Measurements from ENCODE around the gene PABPN1L. TPM values are rescaled to one million over a fixed set of nuclear protein-coding genes. Genes with fewer than 3 reads are reported as not detected.

Gene PABPN1L
- total and polyA plus RNA-seq, 2 experiments from 2014 or later = not detected

- TF ChIP-seq, protein P1, sequence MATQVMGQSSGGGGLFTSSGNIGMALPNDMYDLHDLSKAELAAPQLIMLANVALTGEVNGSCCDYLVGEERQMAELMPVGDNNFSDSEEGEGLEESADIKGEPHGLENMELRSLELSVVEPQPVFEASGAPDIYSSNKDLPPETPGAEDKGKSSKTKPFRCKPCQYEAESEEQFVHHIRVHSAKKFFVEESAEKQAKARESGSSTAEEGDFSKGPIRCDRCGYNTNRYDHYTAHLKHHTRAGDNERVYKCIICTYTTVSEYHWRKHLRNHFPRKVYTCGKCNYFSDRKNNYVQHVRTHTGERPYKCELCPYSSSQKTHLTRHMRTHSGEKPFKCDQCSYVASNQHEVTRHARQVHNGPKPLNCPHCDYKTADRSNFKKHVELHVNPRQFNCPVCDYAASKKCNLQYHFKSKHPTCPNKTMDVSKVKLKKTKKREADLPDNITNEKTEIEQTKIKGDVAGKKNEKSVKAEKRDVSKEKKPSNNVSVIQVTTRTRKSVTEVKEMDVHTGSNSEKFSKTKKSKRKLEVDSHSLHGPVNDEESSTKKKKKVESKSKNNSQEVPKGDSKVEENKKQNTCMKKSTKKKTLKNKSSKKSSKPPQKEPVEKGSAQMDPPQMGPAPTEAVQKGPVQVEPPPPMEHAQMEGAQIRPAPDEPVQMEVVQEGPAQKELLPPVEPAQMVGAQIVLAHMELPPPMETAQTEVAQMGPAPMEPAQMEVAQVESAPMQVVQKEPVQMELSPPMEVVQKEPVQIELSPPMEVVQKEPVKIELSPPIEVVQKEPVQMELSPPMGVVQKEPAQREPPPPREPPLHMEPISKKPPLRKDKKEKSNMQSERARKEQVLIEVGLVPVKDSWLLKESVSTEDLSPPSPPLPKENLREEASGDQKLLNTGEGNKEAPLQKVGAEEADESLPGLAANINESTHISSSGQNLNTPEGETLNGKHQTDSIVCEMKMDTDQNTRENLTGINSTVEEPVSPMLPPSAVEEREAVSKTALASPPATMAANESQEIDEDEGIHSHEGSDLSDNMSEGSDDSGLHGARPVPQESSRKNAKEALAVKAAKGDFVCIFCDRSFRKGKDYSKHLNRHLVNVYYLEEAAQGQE (IDR thresholded peaks at IDR 0.05; ENCODE audit: unreplicated experiment) = no peak
- TF ChIP-seq NANOG (IDR thresholded peaks at IDR 0.05; ENCODE audit: borderline replicate concordance) (no peak), STAT1 (IDR thresholded peaks at IDR 0.05; ENCODE audit: unreplicated experiment) (no peak), ZNF331 (CRISPR knock-in tag; IDR thresholded peaks at IDR 0.05; ENCODE audit: low read depth) (no peak)
- TF ChIP-seq, protein P2, sequence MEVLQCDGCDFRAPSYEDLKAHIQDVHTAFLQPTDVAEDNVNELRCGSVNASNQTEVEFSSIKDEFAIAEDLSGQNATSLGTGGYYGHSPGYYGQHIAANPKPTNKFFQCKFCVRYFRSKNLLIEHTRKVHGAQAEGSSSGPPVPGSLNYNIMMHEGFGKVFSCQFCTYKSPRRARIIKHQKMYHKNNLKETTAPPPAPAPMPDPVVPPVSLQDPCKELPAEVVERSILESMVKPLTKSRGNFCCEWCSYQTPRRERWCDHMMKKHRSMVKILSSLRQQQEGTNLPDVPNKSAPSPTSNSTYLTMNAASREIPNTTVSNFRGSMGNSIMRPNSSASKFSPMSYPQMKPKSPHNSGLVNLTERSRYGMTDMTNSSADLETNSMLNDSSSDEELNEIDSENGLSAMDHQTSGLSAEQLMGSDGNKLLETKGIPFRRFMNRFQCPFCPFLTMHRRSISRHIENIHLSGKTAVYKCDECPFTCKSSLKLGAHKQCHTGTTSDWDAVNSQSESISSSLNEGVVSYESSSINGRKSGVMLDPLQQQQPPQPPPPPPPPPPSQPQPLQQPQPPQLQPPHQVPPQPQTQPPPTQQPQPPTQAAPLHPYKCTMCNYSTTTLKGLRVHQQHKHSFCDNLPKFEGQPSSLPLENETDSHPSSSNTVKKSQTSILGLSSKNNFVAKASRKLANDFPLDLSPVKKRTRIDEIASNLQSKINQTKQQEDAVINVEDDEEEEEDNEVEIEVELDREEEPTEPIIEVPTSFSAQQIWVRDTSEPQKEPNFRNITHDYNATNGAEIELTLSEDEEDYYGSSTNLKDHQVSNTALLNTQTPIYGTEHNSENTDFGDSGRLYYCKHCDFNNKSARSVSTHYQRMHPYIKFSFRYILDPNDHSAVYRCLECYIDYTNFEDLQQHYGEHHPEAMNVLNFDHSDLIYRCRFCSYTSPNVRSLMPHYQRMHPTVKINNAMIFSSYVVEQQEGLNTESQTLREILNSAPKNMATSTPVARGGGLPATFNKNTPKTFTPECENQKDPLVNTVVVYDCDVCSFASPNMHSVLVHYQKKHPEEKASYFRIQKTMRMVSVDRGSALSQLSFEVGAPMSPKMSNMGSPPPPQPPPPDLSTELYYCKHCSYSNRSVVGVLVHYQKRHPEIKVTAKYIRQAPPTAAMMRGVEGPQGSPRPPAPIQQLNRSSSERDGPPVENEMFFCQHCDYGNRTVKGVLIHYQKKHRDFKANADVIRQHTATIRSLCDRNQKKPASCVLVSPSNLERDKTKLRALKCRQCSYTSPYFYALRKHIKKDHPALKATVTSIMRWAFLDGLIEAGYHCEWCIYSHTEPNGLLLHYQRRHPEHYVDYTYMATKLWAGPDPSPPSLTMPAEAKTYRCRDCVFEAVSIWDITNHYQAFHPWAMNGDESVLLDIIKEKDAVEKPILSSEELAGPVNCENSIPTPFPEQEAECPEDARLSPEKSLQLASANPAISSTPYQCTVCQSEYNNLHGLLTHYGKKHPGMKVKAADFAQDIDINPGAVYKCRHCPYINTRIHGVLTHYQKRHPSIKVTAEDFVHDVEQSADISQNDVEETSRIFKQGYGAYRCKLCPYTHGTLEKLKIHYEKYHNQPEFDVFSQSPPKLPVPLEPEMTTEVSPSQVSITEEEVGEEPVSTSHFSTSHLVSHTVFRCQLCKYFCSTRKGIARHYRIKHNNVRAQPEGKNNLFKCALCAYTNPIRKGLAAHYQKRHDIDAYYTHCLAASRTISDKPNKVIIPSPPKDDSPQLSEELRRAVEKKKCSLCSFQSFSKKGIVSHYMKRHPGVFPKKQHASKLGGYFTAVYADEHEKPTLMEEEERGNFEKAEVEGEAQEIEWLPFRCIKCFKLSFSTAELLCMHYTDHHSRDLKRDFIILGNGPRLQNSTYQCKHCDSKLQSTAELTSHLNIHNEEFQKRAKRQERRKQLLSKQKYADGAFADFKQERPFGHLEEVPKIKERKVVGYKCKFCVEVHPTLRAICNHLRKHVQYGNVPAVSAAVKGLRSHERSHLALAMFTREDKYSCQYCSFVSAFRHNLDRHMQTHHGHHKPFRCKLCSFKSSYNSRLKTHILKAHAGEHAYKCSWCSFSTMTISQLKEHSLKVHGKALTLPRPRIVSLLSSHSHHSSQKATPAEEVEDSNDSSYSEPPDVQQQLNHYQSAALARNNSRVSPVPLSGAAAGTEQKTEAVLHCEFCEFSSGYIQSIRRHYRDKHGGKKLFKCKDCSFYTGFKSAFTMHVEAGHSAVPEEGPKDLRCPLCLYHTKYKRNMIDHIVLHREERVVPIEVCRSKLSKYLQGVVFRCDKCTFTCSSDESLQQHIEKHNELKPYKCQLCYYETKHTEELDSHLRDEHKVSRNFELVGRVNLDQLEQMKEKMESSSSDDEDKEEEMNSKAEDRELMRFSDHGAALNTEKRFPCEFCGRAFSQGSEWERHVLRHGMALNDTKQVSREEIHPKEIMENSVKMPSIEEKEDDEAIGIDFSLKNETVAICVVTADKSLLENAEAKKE (CRISPR knock-in tag; IDR thresholded peaks at IDR 0.05) = no peak
Measured at GRCh38 chr16:88856122-88856827, 10.2 kb downstream of the PABPN1L start (continued).

Measured in GM23338 (cell line).